Keratinocyte (primary cell): Measurements from ENCODE around the gene CCL18. TPM values are rescaled to one million over a fixed set of nuclear protein-coding genes. Genes with fewer than 3 reads are reported as not detected.
"Not testable (repeated sequence)": the region's sequence is repeated elsewhere in the genome, so short reads cannot be mapped to it uniquely, and the experiment has no call there.

Experiments used
- DNase-seq: peaks from one replicate; pipeline ENCODE4 v3.0.0-alpha.2; 2011; ENCODE audit warnings: low read depth, missing footprints, low spot score
- FAIRE-seq: peaks from 2 replicates; lab custom pipeline; 2011; peaks lifted over from hg19 to GRCh38; lab: Jason Lieb, UNC
- H2AFZ ChIP-seq: 2 replicates; pipeline ENCODE4 v1.6.0; 2012; ENCODE audit warnings: low read length, control low read depth, inconsistent platforms; ENCODE audit not compliant: control insufficient read depth
- H3K27ac ChIP-seq: 2 replicates; pipeline ENCODE4 v1.5.1; 2011; ENCODE audit warnings: low read length; ENCODE audit not compliant: control insufficient read depth, insufficient read depth
- H3K27me3 ChIP-seq: 3 replicates; pipeline ENCODE4 v1.6.0; 2011; ENCODE audit warnings: low read length; ENCODE audit not compliant: control insufficient read depth, insufficient read depth; ENCODE audit errors: extremely low read depth
- H3K36me3 ChIP-seq, 2 experiments: 2 replicates in 1 of 2; 3 replicates in 1 of 2; pipeline ENCODE4 v1.5.1; 2011; ENCODE audit warnings: low read length in 2 of 2, mild to moderate bottlenecking in 1 of 2; ENCODE audit not compliant: control insufficient read depth in 2 of 2, insufficient read depth in 2 of 2; ENCODE audit errors: extremely low read depth in 1 of 2
- H3K4me1 ChIP-seq: 3 replicates; pipeline ENCODE4 v1.5.1; 2011; ENCODE audit warnings: low read length; ENCODE audit not compliant: control insufficient read depth, insufficient read depth; ENCODE audit errors: extremely low read depth
- H3K4me2 ChIP-seq: 3 replicates; pipeline ENCODE4 v1.6.0; 2011; ENCODE audit warnings: low read depth, low read length; ENCODE audit not compliant: control insufficient read depth, insufficient read depth; ENCODE audit errors: extremely low read depth
- H3K4me3 ChIP-seq, 3 experiments: fragments of 200-600 bp in 1 of 3; sonication (generic) in 1 of 3; 2 replicates in 2 of 3; 3 replicates in 1 of 3; pipeline ENCODE4 v1.5.1; 2011 to 2016; ENCODE audit warnings: low read length in 3 of 3, mild to moderate bottlenecking in 3 of 3, control low read depth in 2 of 3, inconsistent platforms in 1 of 3, low read depth in 1 of 3, mixed read lengths in 1 of 3, mixed run types in 1 of 3, moderate library complexity in 1 of 3; ENCODE audit not compliant: control insufficient read depth in 2 of 3, insufficient read depth in 2 of 3; ENCODE audit errors: extremely low read depth in 1 of 3
- H3K79me2 ChIP-seq: 2 replicates; pipeline ENCODE4 v1.6.0; 2012; ENCODE audit warnings: low read length; ENCODE audit not compliant: control insufficient read depth, insufficient read depth
- H3K9ac ChIP-seq: 3 replicates; pipeline ENCODE4 v1.6.0; 2011; ENCODE audit warnings: low read length; ENCODE audit not compliant: control insufficient read depth, insufficient read depth; ENCODE audit errors: extremely low read depth
- H3K9me1 ChIP-seq: 3 replicates; pipeline ENCODE4 v1.6.0; 2011; ENCODE audit warnings: low read length; ENCODE audit not compliant: control insufficient read depth, insufficient read depth; ENCODE audit errors: extremely low read depth
- H3K9me3 ChIP-seq: 2 replicates; pipeline ENCODE4 v1.5.1; 2012; ENCODE audit warnings: low read depth, low read length; ENCODE audit not compliant: control insufficient read depth
- H4K20me1 ChIP-seq: 3 replicates; pipeline ENCODE4 v1.6.0; 2011; ENCODE audit warnings: low read length; ENCODE audit not compliant: control insufficient read depth, insufficient read depth; ENCODE audit errors: extremely low read depth
- CTCF ChIP-seq, 3 experiments: IDR thresholded peaks in 1 of 3; conservative IDR thresholded peaks in 1 of 3; optimal IDR thresholded peaks in 1 of 3; 2 replicates in 2 of 3; 3 replicates in 1 of 3; pipeline versions ENCODE3 to v1.5.1; 2011; ENCODE audit warnings: low read length in 3 of 3, mild to moderate bottlenecking in 3 of 3, moderate library complexity in 2 of 3, control low read depth in 1 of 3, inconsistent platforms in 1 of 3; ENCODE audit not compliant: insufficient read depth in 2 of 3; ENCODE audit errors: extremely low read depth in 1 of 3
- EZH2 ChIP-seq: IDR thresholded peaks from one replicate; pipeline ENCODE4 v1.6.1; 2012; ENCODE audit warnings: inconsistent platforms, mild to moderate bottlenecking, low read length, moderate library complexity
- dilution Hi-C: fragments of 300-500 bp; cut with MboI; formaldehyde crosslinking; loops from one replicate; pipeline ENCODE4 v1.7.0; 2020; ENCODE audit warnings: low sequenced_read_pairs; ENCODE audit not compliant: extremely low pct_ligation_motif_present
- polyA plus RNA-seq, 5 experiments: library from polyadenylated mRNA; depleted of rRNA in 3 of 5; stranded (reverse) in 3 of 5; stranded (forward) in 1 of 5; unstranded in 1 of 5; fragments of >200 nt; gene quantifications; 1 replicate in 1 of 5; 2 replicates in 3 of 5; 3 replicates in 1 of 5; pipeline versions ENCODE4 v1.2.1 to v1.2.3, GENCODE V29; 2011 to 2012; ENCODE audit warnings: missing spikeins in 2 of 5, low read depth in 1 of 5, low replicate concordance in 1 of 5

The CCL18 gene
- polyA plus RNA-seq, 1 donor (not counting 4 experiments of a cell fraction or from before 2014, with no cell fraction given) = not detected

- DNase-seq = no peak
- H3K36me3 ChIP-seq = no peaks in the 10 kb centered on the region
- H3K79me2 ChIP-seq = no peaks in the 10 kb centered on the region
- dilution Hi-C loops = no loop called here
- H3K4me1 ChIP-seq = no peaks in the 10 kb centered on the region
- no peak overlapping the region for H3K4me3 ChIP-seq
- no peaks in the 10 kb centered on the region for H3K9me1 ChIP-seq
- no peak overlapping the region for H3K9ac ChIP-seq
- FAIRE-seq = no peak
- no peaks in the 10 kb centered on the region for H4K20me1 ChIP-seq
- no peaks in the 10 kb centered on the region for H3K9me3 ChIP-seq
- H3K27ac ChIP-seq = no peak overlapping the region
- H3K4me2 ChIP-seq = no peak overlapping the region
- no peak overlapping the region for H2AFZ ChIP-seq
- H3K27me3 ChIP-seq = no peaks in the 10 kb centered on the region
- no peak for TF ChIP-seq CTCF (optimal IDR thresholded peaks at IDR 0.05 in 1 of 3, IDR thresholded peaks at IDR 0.05 in 1 of 3, conservative IDR thresholded peaks at IDR 0.05 in 1 of 3; ENCODE audit: extremely low read depth in 1 of 3, insufficient read depth in 2 of 3, low read length in 3 of 3)
Observed at GRCh38 chr17:36085765-36086164, 21.7 kb downstream of the CCL18 start.

- H3K9me1 ChIP-seq = no peaks in the 10 kb centered on the region
- FAIRE-seq = no peak
- no peak for TF ChIP-seq CTCF (optimal IDR thresholded peaks at IDR 0.05 in 1 of 3, IDR thresholded peaks at IDR 0.05 in 1 of 3, conservative IDR thresholded peaks at IDR 0.05 in 1 of 3; ENCODE audit: extremely low read depth in 1 of 3, insufficient read depth in 2 of 3, low read length in 3 of 3)
- TF ChIP-seq EZH2 = no peak
- no peaks in the 10 kb centered on the region for H3K9me3 ChIP-seq
- no peak overlapping the region for H3K9ac ChIP-seq
- dilution Hi-C loops = no loop called here
- no peak overlapping the region for H3K4me3 ChIP-seq
- H3K27ac ChIP-seq = no peak overlapping the region
- no peaks in the 10 kb centered on the region for H3K27me3 ChIP-seq
- H3K79me2 ChIP-seq = no peaks in the 10 kb centered on the region
- no peaks in the 10 kb centered on the region for H4K20me1 ChIP-seq
- no peak overlapping the region for H2AFZ ChIP-seq
- H3K36me3 ChIP-seq = no peaks in the 10 kb centered on the region
- no peaks in the 10 kb centered on the region for H3K4me1 ChIP-seq
- H3K4me2 ChIP-seq = no peak overlapping the region
- DNase-seq = no peak
Observed at GRCh38 chr17:36086791-36087190, 22.7 kb downstream of the CCL18 start.

- H4K20me1 ChIP-seq, H2AFZ ChIP-seq, H3K4me3 ChIP-seq, H3K27ac ChIP-seq, DNase-seq, H3K9me1 ChIP-seq, H3K4me1 ChIP-seq, H3K79me2 ChIP-seq, dilution Hi-C loops, H3K27me3 ChIP-seq, H3K36me3 ChIP-seq, H3K4me2 ChIP-seq, H3K9me3 ChIP-seq, H3K9ac ChIP-seq, FAIRE-seq: not testable (repeated sequence)
Observed at GRCh38 chr17:36087471-36087870, 23.4 kb downstream of the CCL18 start.

- FAIRE-seq, H3K27me3 ChIP-seq, H3K36me3 ChIP-seq, DNase-seq, H3K4me3 ChIP-seq, H4K20me1 ChIP-seq, H3K9me3 ChIP-seq, H3K27ac ChIP-seq, H3K9me1 ChIP-seq, H3K4me1 ChIP-seq, dilution Hi-C loops, H3K4me2 ChIP-seq, H2AFZ ChIP-seq, H3K9ac ChIP-seq, H3K79me2 ChIP-seq: not testable (repeated sequence)
Observed at GRCh38 chr17:36087897-36088572, 24.0 kb downstream of the CCL18 start.
